ENCODE measurements around the gene PLCH1. TPM values are rescaled to one million over a fixed set of nuclear protein-coding genes. Genes with fewer than 3 reads are reported as not detected.

Gene PLCH1
- polyA plus RNA-seq, 1 experiment = 0.06 TPM

GRCh38 chr3:155670335-155670734, 74.5 kb downstream of the PLCH1 start:
- CTCF ChIA-PET = no interaction called here
- H3K4me3 ChIP-seq (ENCODE audit: low read depth, low read length) = no peak overlapping the region
- no peaks in the 10 kb centered on the region for H3K36me3 ChIP-seq (ENCODE audit: control insufficient read depth, insufficient read depth, low read length)
- no peak for DNase-seq (ENCODE audit: low read depth)
- H3K27me3 ChIP-seq (ENCODE audit: control insufficient read depth, insufficient read depth, low read length) = 0 out of 2 replicates have a peak, but pooled peaks cover 1% of the 10 kb centered on the region
- no peak for TF ChIP-seq CTCF (IDR thresholded peaks at IDR 0.05; ENCODE audit: insufficient read depth, low read depth, low read length)
- POLR2A ChIA-PET = no interaction called here

DNA sequence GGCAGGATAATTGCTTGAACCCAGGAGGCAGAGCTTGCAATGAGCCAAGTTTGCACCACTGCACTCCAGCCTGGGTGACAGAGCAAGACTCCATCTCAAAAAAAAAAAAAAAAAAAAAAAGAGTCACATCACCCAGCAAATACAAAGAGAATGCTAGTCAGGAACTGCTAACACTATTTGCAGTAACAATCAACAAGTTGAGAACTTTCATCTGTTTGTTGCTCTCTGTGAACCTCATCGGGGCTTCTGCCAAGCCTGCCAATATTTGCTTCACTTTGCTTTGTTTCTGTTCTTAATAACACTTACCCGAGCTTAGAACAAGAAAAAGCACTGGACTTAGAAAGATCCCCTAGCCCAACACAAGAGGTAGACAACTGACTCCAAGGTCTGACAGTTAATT, 76.9 kb downstream of the PLCH1 start:
- Histone ChIP-seq H3K27me3 (ENCODE audit: control insufficient read depth, insufficient read depth, low read length) (0 out of 2 replicates have a peak, but pooled peaks cover 1% of the 10 kb centered on the region), H3K36me3 (ENCODE audit: control insufficient read depth, insufficient read depth, low read length) (no peaks in the 10 kb centered on the region), H3K4me3 (ENCODE audit: low read depth, low read length) (no peak overlapping the region)
- TF ChIP-seq CTCF (IDR thresholded peaks at IDR 0.05; ENCODE audit: insufficient read depth, low read depth, low read length) = no peak
- DNase-seq (ENCODE audit: low read depth) = no peak
- POLR2A ChIA-PET = no interaction called here
- CTCF ChIA-PET = no interaction called here

DNA sequence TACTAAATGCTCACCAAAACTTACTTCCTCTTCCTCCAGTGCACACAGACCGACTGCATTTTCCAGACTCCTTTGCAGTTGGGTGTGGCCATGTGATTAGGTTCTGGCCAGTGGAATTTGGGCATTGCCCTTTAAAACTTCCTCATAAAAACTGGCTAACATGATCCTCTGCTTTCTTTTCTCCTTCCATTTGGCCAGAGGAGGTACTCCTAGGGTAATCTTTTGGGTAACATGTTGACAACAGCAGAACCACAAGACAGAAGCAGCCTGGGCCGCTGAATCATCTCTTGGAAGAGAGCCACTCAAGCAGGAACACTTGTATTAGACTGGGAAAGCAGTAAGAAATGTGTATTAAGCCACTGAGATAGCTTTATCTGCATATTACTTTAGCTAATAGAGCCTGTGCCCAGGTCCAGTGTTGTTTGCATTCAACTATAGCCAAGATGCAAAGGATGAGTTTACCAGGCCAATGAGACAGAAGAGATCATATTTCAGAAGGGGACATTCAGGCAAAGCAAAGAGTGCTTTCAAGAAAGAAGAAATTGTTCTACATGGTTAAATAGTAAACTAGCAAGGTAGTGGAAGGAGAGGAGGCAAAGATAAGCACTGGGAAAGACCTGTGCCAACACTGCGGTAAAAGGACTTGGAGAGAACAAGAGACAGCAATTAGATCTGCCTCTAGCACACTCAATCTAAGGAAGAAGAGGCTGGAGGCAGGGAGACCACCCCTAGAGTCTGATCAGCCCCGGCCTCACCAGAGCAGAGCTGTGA, 79.8 kb downstream of the PLCH1 start:
- Histone ChIP-seq H3K27me3 (ENCODE audit: control insufficient read depth, insufficient read depth, low read length) (0 out of 2 replicates have a peak, but pooled peaks cover 3% of the 10 kb centered on the region), H3K4me3 (ENCODE audit: low read depth, low read length) (no peak overlapping the region), H3K36me3 (ENCODE audit: control insufficient read depth, insufficient read depth, low read length) (no peaks in the 10 kb centered on the region)
- TF ChIP-seq CTCF (IDR thresholded peaks at IDR 0.05; ENCODE audit: insufficient read depth, low read depth, low read length) = no peak
- ChIA-PET CTCF (interaction anchor here (1.0 to 1.3 kb wide), 2 partner anchors 15 to 27 kb away, joined by 3 read pairs; no protein-coding TSS in a partner anchor), POLR2A (no interaction called here)
- DNase-seq (ENCODE audit: low read depth) = peak; percentile 92

DNA sequence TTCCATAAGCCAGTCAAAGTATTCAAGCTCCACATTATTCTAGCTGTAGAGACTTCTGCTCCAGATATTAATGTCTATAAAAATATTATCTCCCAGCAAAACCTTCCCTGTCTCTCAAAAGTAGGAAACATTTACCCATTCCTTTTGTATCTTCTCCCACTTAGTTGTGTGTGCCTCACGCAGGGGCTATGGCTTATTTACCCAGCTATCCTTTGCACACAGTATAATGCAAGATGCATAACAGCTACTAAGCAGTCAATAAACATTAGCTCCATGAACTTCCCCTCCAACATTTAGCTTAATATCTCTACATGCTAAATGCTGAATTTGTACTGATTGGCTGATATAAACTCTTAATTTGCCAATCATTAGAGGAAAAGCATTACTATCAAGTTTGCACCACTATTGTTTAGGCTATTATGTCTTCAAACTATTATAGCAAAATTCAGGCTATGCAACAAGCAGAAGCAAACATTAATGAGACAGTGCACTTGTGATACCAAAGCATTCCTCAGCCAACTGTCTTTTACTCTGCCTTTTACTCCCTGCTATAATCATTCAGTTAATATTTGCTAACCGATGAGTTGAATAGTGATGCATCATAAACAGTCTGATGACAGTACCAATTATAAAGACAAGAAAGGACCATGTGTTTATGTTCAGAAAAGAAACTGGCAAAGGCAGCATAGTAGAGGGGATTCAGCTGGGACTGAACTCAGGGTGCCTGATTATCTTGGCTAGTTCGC, 81.2 kb downstream of the PLCH1 start:
- CTCF ChIA-PET = no interaction called here
- DNase-seq (ENCODE audit: low read depth) = no peak
- TF ChIP-seq CTCF (IDR thresholded peaks at IDR 0.05; ENCODE audit: insufficient read depth, low read depth, low read length) = no peak
- POLR2A ChIA-PET = no interaction called here
- Histone ChIP-seq H3K4me3 (ENCODE audit: low read depth, low read length) (no peak overlapping the region), H3K36me3 (ENCODE audit: control insufficient read depth, insufficient read depth, low read length) (no peaks in the 10 kb centered on the region), H3K27me3 (ENCODE audit: control insufficient read depth, insufficient read depth, low read length) (0 out of 2 replicates have a peak, but pooled peaks cover 2% of the 10 kb centered on the region)

GRCh38 chr3:155661760-155662159, 83.1 kb downstream of the PLCH1 start:
- TF ChIP-seq CTCF (IDR thresholded peaks at IDR 0.05; ENCODE audit: insufficient read depth, low read depth, low read length) = no peak
- DNase-seq (ENCODE audit: low read depth) = no peak
- no peak overlapping the region for H3K4me3 ChIP-seq (ENCODE audit: low read depth, low read length)
- ChIA-PET POLR2A (no interaction called here), CTCF (interaction anchor here (0.6 to 1.3 kb wide), 2 partner anchors 16 to 310 kb away, joined by 3 read pairs; no protein-coding TSS in a partner anchor)
- H3K36me3 ChIP-seq (ENCODE audit: control insufficient read depth, insufficient read depth, low read length) = no peaks in the 10 kb centered on the region
- 0 out of 2 replicates have a peak, but pooled peaks cover 2% of the 10 kb centered on the region for H3K27me3 ChIP-seq (ENCODE audit: control insufficient read depth, insufficient read depth, low read length)

Measured in BJ (cell line).